ENCODE measurements around the gene TSEN54. TPM values are rescaled to one million over a fixed set of nuclear protein-coding genes. Genes with fewer than 3 reads are reported as not detected.

TSEN54 gene
- total and polyA plus RNA-seq, 8 donors: 14.9 to 105 (median 19.5) TPM

DNA sequence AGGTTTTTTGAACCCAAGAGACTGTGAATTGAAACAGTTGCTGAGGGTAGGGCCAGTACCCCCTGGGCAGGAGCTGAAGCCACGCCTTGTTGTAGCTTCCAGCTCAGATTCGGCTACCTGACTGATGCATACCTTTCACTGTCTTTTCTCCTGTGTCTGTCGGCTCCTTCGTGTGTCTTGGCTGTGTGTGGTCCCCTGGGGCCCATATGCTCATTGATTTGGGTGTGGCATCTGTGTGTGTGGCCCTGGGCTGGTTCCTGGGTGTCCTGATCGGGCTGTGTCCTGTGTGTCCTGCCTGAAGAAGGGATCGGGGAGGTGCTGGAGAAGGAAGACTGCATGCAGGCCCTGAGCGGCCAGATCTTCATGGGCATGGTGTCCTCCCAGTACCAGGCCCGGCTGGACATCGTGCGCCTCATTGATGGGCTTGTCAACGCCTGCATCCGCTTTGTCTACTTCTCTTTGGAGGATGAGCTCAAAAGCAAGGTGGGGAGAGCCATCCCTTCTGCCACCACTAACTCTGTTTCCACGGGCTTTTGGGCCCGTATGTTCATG is 21.9 kb upstream of the TSEN54 start:
- H3K4me1 ChIP-seq: peaks cover 0 to 11% (median 0%) of the 10 kb centered on the region in 3 donors
- ATAC-seq: no peak
- H3K4me3 ChIP-seq: no peak overlapping the region
- no peaks in the 10 kb centered on the region for H3K9me3 ChIP-seq
- FAIRE-seq: no peak
- WGBS, 2 donors: 90% methylated on average over 14 of the region's 14 CpGs
- no peak for DNase-seq
- no peaks in the 10 kb centered on the region for H3K27me3 ChIP-seq
- H3K36me3 ChIP-seq: peaks cover 0 to 12% (median 5%) of the 10 kb centered on the region in 3 donors
- intact Hi-C loops (cut with DNase I): no loop called here
- no peak overlapping the region for H3K27ac ChIP-seq
- TF ChIP-seq, protein P1, sequence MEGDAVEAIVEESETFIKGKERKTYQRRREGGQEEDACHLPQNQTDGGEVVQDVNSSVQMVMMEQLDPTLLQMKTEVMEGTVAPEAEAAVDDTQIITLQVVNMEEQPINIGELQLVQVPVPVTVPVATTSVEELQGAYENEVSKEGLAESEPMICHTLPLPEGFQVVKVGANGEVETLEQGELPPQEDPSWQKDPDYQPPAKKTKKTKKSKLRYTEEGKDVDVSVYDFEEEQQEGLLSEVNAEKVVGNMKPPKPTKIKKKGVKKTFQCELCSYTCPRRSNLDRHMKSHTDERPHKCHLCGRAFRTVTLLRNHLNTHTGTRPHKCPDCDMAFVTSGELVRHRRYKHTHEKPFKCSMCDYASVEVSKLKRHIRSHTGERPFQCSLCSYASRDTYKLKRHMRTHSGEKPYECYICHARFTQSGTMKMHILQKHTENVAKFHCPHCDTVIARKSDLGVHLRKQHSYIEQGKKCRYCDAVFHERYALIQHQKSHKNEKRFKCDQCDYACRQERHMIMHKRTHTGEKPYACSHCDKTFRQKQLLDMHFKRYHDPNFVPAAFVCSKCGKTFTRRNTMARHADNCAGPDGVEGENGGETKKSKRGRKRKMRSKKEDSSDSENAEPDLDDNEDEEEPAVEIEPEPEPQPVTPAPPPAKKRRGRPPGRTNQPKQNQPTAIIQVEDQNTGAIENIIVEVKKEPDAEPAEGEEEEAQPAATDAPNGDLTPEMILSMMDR (IDR thresholded peaks at IDR 0.05): no peak

DNA sequence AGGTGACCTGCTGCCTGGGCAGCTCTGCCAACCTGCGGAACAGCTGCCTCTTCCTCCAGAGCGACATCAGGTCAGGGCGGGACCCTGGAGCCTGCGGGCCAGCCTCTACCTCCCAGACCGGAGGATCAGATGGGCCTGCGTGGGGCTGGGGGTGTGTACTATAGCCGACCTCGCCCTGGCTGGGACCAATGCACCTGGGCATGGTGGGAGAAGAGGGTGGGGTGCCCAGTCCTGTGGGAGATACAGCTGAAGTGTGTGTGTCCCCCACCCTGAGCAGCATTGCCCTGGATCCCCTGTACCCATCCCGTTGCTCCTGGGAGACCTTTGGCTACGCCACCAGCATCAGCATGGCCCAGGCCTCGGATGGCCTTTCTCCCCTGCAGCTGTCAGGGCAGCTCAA is 20.3 kb upstream of the TSEN54 start:
- Histone ChIP-seq H3K4me3 (no peak overlapping the region), H3K9me3 (no peaks in the 10 kb centered on the region), H3K36me3 (peaks cover 0 to 12% (median 5%) of the 10 kb centered on the region in 3 donors), H3K27me3 (no peaks in the 10 kb centered on the region), H3K4me1 (no peaks in the 10 kb centered on the region), H3K27ac (no peak overlapping the region)
- no peak for DNase-seq
- 93% methylated on average over 11 of the region's 11 CpGs for WGBS, 2 donors
- TF ChIP-seq, protein P1 (IDR thresholded peaks at IDR 0.05): no peak
- no peak for ATAC-seq
- intact Hi-C loops (cut with DNase I): no loop called here
- no peak for FAIRE-seq

DNA sequence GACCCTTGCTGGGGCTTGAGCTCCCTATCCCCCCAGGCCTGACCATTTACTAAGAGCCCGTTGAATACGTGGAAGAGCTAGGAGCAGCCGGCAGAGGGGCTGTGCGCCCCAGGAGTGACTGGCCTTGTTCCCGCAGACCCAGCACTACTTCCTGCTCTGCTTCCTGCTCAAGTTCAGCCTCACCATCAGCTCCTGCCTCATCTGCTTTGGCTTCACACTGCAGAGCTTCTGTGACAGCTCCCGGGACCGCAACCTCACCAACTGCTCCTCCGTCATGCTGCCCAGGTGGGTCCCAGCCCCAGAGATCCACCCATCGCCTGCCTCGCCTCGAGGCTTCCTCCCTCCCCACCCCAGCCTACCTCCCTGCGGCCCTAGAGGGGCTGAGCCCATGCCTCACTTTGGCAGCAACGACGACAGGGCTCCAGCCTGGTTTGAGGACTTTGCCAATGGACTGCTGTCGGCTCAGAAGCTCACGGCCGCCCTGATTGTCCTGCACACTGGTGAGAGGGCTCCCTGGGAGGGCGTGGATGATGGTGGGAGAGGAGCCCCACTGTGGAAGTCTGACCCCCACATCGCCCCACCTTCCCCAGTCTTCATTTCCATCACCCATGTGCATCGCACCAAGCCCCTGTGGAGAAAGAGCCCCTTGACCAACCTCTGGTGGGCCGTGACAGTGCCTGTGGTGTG is 18.1 kb upstream of the TSEN54 start:
- no peaks in the 10 kb centered on the region for H3K27me3 ChIP-seq
- TF ChIP-seq, protein P1 (IDR thresholded peaks at IDR 0.05): no peak
- FAIRE-seq: no peak
- no peak overlapping the region for H3K4me3 ChIP-seq
- peak in 1 of 6 donors; percentile 62 for DNase-seq
- H3K9me3 ChIP-seq: no peaks in the 10 kb centered on the region
- H3K27ac ChIP-seq: no peak overlapping the region
- WGBS, 2 donors: 81 to 82% methylated on average over 20 to 21 of the region's 21 CpGs
- peaks cover 0 to 7% (median 5%) of the 10 kb centered on the region in 3 donors for H3K36me3 ChIP-seq
- no peaks in the 10 kb centered on the region for H3K4me1 ChIP-seq
- no peak for ATAC-seq
- intact Hi-C loops (cut with DNase I): no loop called here

DNA sequence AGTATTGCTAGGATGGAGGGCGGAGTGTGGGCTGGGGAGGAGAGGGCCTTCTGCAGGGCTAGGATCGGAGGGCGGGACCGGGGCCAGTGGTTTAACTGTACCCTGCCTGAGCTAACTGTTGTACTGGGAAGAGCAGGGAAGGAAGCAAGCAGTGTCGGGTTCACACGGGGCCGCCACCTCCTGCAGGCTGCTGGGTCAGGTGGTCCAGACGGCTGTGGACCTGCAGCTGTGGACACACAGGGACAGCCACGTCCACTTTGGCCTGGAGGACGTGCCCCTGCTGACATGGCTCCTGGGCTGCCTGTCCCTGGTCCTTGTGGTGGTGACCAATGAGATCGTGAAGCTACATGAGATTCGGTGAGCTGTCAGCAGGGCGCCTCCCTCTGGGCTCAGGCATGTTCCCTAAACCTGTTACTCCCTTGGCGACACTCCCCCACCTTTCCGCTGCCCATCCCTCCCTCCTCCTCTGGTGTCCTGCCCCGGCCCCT is 17.6 kb upstream of the TSEN54 start:
- Histone ChIP-seq H3K27ac (no peak overlapping the region), H3K36me3 (peaks cover 0 to 4% (median 3%) of the 10 kb centered on the region in 3 donors), H3K4me1 (no peaks in the 10 kb centered on the region), H3K9me3 (no peaks in the 10 kb centered on the region), H3K27me3 (no peaks in the 10 kb centered on the region), H3K4me3 (no peak overlapping the region)
- TF ChIP-seq, protein P1 (IDR thresholded peaks at IDR 0.05): no peak
- intact Hi-C loops (cut with DNase I): no loop called here
- ATAC-seq (no peak), FAIRE-seq (no peak), DNase-seq (peak in 1 of 6 donors; percentile 65)
- WGBS, 2 donors: 71 to 79% methylated on average over 16 of the region's 16 CpGs
